Cardiac muscle cell (in vitro differentiated cells and primary cell): ENCODE measurements around the gene NTRK3. TPM values are rescaled to one million over a fixed set of nuclear protein-coding genes. Genes with fewer than 3 reads are reported as not detected.
A peak's percentile ranks its signal among the peaks of the same experiment; 100 is the strongest.

Experiments
- DNase-seq, 2 donors: peaks; one replicate each; pipeline versions ENCODE4 v3.0.0 to v3.0.0-alpha.2; 2010 to 2017; ENCODE audit warnings: low read depth in 1 of 2, low spot score in 1 of 2
- H3K27ac ChIP-seq: fragments of 200-600 bp; sonication (generic); 2 replicates; pipeline ENCODE4 v1.5.1; 2016
- H3K27me3 ChIP-seq: fragments of 200-600 bp; sonication (generic); 2 replicates; pipeline ENCODE4 v1.6.0; 2016; ENCODE audit warnings: control low read depth
- H3K36me3 ChIP-seq: fragments of 200-600 bp; sonication (generic); 2 replicates; pipeline ENCODE4 v1.5.1; 2016; ENCODE audit warnings: control low read depth
- H3K4me1 ChIP-seq: fragments of 200-600 bp; sonication (generic); 2 replicates; pipeline ENCODE4 v1.8.1; 2017; ENCODE audit warnings: low read depth, mild to moderate bottlenecking, mixed run types
- H3K4me3 ChIP-seq: fragments of 200-600 bp; sonication (generic); 2 replicates; pipeline ENCODE4 v1.5.1; 2016; ENCODE audit warnings: mild to moderate bottlenecking
- H3K9me3 ChIP-seq: fragments of 200-600 bp; sonication (generic); 2 replicates; pipeline ENCODE4 v1.5.1; 2017; ENCODE audit warnings: low read depth, mild to moderate bottlenecking, control low read depth
- polyA plus RNA-seq: library from polyadenylated mRNA; unstranded; fragments of >200 nt; fragmentation: Nextera tagmentation; extraction: Ambion mirVana; gene quantifications from 2 replicates; pipeline ENCODE4 v1.2.1, GENCODE V29; 2016
- total RNA-seq: library from RNA; depleted of rRNA; stranded (reverse); fragments of >200 nt; gene quantifications from 2 replicates; pipeline ENCODE4 v1.2.3, GENCODE V29; 2016
- TF ChIP-seq, protein P1 (sequence below): IDR thresholded peaks from 2 replicates; pipeline ENCODE4 v1.5.1; 2012; ENCODE audit warnings: low read depth, mild to moderate bottlenecking, low read length

The NTRK3 gene
- total and polyA plus RNA-seq, 2 experiments from 2014 or later = 3.3 to 6.2 TPM

DNA sequence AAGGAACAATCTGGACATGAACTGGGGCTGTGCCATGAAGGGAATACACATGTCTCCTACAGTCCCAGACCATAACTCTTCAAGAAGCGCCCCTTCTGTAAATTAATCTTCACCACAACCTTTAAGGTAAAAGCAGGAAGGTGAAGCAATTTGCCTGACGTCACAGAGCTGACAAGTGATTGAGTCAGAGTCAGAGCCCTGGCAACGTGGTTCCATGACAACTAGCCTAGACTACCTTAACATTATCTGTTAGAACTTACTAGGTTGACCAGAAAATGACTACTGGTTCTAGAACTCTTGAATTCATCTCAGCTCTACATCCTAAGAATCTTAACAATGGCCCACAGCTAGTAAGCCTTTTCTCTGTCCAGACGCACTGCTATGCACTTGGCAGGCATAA, 124.6 kb downstream of the NTRK3 start:
- Histone ChIP-seq H3K27me3 (no peaks in the 10 kb centered on the region), H3K36me3 (no peaks in the 10 kb centered on the region), H3K4me3 (no peak overlapping the region), H3K9me3 (no peaks in the 10 kb centered on the region), H3K4me1 (no peaks in the 10 kb centered on the region), H3K27ac (no peak overlapping the region)
- DNase-seq = no peak
- TF ChIP-seq, protein P1, sequence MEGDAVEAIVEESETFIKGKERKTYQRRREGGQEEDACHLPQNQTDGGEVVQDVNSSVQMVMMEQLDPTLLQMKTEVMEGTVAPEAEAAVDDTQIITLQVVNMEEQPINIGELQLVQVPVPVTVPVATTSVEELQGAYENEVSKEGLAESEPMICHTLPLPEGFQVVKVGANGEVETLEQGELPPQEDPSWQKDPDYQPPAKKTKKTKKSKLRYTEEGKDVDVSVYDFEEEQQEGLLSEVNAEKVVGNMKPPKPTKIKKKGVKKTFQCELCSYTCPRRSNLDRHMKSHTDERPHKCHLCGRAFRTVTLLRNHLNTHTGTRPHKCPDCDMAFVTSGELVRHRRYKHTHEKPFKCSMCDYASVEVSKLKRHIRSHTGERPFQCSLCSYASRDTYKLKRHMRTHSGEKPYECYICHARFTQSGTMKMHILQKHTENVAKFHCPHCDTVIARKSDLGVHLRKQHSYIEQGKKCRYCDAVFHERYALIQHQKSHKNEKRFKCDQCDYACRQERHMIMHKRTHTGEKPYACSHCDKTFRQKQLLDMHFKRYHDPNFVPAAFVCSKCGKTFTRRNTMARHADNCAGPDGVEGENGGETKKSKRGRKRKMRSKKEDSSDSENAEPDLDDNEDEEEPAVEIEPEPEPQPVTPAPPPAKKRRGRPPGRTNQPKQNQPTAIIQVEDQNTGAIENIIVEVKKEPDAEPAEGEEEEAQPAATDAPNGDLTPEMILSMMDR = no peak

DNA sequence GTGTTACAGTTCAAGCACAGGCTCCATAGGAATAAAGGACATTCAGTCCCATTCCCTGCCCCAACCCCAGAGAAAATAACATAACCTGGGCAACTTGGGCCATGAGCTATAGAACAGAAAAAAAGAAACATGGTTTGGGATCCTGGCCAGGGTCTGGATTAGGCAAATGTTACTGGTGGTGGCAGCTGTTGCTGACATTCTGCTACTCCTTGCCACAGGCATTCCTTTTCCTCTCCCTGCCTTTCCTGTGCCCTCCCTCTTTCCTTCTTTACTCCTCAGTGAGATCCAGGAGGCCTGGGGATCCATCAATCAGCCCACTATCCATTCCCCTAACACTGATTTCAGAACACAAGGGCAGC, 129.1 kb downstream of the NTRK3 start:
- Histone ChIP-seq H3K4me1 (no peaks in the 10 kb centered on the region), H3K27ac (no peak overlapping the region)

DNA sequence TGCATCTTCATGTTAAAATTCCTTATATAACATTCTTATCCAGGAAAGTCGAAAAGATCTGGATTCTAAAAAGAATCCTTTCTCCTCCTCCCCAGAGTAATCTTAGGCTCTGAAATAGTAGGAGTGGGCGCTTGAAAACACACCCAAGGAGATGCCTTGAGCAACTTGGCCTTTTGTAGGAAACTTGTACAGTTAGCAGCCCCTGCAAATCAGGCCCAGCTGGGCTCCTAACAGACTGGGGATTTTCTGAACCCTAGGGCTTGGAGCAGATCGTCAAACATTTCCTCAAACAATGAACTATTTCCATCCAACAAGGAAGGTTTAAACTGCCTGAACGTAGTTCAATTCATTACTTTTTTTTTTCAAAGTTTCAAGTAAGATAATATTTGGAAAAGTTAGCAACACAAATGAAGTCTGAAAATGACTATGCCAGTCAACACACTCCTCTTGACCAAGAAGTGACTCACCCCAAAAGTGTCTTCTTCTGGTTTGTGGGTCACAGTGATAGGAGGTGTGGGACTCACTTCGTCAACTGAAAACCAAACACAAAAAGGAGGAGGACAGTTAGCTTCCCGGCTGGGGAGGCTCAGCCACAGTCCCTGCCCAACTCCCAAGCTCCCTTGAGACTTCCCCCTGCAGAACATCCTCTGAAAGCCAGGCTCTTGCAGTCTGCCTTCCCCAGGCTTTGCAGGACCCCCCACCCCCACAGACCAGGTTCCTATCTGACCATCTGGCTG, 129.7 kb downstream of the NTRK3 start:
- TF ChIP-seq, protein P1 = no peak
- Histone ChIP-seq H3K27ac (no peak overlapping the region), H3K27me3 (no peaks in the 10 kb centered on the region), H3K4me3 (no peak overlapping the region), H3K9me3 (no peaks in the 10 kb centered on the region), H3K36me3 (no peaks in the 10 kb centered on the region), H3K4me1 (no peaks in the 10 kb centered on the region)
- DNase-seq = no peak

More for the DNA sequence above, 129.1 kb downstream of the NTRK3 start:
- Histone ChIP-seq H3K4me3 (no peak overlapping the region), H3K36me3 (no peaks in the 10 kb centered on the region), H3K9me3 (no peaks in the 10 kb centered on the region), H3K27me3 (no peaks in the 10 kb centered on the region)
- TF ChIP-seq, protein P1 = no peak
- peak in 1 of 2 donors; percentile 2 for DNase-seq

DNA sequence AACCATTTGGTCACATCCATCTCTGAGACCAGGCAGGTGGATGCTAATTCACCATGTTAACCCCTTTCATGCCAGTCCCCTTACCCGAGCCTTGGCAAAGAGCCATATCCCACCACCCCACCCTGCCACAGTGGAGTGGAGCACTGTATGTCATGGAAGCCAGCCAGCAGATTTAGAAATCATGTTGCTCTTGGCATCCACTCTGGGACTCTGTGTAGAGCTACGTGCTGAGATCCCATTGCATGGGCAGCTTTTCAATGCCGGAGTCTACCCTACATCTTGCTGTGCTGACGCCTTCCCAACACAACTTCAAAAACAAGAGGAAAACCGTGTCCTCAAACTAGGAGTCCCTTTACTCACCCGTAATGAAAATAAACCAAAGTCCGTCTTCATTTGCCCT, 131.0 kb downstream of the NTRK3 start:
- TF ChIP-seq, protein P1 = no peak
- Histone ChIP-seq H3K27ac (no peak overlapping the region), H3K4me1 (no peaks in the 10 kb centered on the region), H3K9me3 (no peaks in the 10 kb centered on the region), H3K27me3 (no peaks in the 10 kb centered on the region), H3K4me3 (no peak overlapping the region), H3K36me3 (no peaks in the 10 kb centered on the region)
- DNase-seq = no peak

DNA sequence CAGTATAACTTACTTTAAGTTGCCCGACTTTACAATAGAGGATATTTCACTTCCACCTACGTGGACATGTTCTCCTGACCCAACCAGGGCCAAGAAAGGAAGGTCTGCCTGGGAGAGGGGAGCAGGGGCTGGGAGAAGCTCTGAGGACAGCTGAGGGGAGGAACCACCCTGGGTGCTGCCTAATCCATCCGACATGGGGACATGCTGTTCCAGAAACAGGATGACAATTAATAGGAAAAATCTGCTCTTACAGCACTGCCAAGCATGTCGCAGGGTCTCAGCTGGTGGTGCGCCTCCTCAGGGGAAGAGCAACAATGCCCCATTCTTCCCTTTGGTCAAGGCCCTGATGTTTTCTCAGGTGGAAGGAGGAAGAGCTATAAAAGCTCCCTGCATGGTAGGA, 132.3 kb downstream of the NTRK3 start:
- H3K36me3 ChIP-seq = no peaks in the 10 kb centered on the region
- TF ChIP-seq, protein P1 = no peak
- no peak for DNase-seq
- H3K4me3 ChIP-seq = no peak overlapping the region
- H3K9me3 ChIP-seq = no peaks in the 10 kb centered on the region
- no peak overlapping the region for H3K27ac ChIP-seq
- H3K4me1 ChIP-seq = no peaks in the 10 kb centered on the region
- H3K27me3 ChIP-seq = no peaks in the 10 kb centered on the region
